Neural progenitor cell (in vitro differentiated cells): ENCODE data around the gene MSL1. TPM values are rescaled to one million over a fixed set of nuclear protein-coding genes. Genes with fewer than 3 reads are reported as not detected.

Source experiments
- DNase-seq: peaks from one replicate; pipeline ENCODE4 v3.0.0-alpha.2; 2016; ENCODE audit warnings: low spot score
- H2AFZ ChIP-seq: fragments of 200-600 bp; sonication (generic); replicated peaks from 2 replicates; pipeline ENCODE4 v1.6.1; 2016; ENCODE audit warnings: antibody characterized with exemption
- H3F3A ChIP-seq: fragments of 200-600 bp; sonication (generic); 2 replicates; pipeline ENCODE4 v1.6.1; 2016; ENCODE audit warnings: antibody characterized with exemption, low read depth
- H3K27ac ChIP-seq: fragments of 200-600 bp; sonication (generic); 2 replicates; pipeline ENCODE4 v1.5.1; 2016; ENCODE audit warnings: mild to moderate bottlenecking
- H3K27me3 ChIP-seq: fragments of 200-600 bp; sonication (generic); 2 replicates; pipeline ENCODE4 v1.6.1; 2016; ENCODE audit warnings: mild to moderate bottlenecking, moderate library complexity
- H3K36me3 ChIP-seq: fragments of 200-600 bp; sonication (generic); 2 replicates; pipeline ENCODE4 v1.5.1; 2016
- H3K4me1 ChIP-seq: fragments of 200-600 bp; sonication (generic); 2 replicates; pipeline ENCODE4 v1.6.1; 2016; ENCODE audit warnings: mixed run types
- H3K4me2 ChIP-seq: fragments of 200-600 bp; sonication (generic); 2 replicates; pipeline ENCODE4 v1.6.1; 2016
- H3K4me3 ChIP-seq: fragments of 200-600 bp; sonication (generic); 2 replicates; pipeline ENCODE4 v1.5.1; 2016
- H3K79me2 ChIP-seq: fragments of 200-600 bp; sonication (generic); 2 replicates; pipeline ENCODE4 v1.6.1; 2016; ENCODE audit warnings: low read depth
- H3K9ac ChIP-seq: fragments of 200-600 bp; sonication (generic); 2 replicates; pipeline ENCODE4 v1.6.1; 2016
- H3K9me3 ChIP-seq: fragments of 200-600 bp; sonication (generic); 2 replicates; pipeline ENCODE4 v1.5.1; 2016; ENCODE audit warnings: low read depth
- H4K20me1 ChIP-seq: fragments of 200-600 bp; sonication (generic); 2 replicates; pipeline ENCODE4 v1.6.1; 2016; ENCODE audit warnings: low read depth
- H3K27ac Mint-ChIP-seq: 3 replicates; pipeline ENCODE4 v1.8.0; 2021; ENCODE audit warnings: mixed read lengths
- H3K27me3 Mint-ChIP-seq: 2 replicates; pipeline ENCODE4 v1.8.0; 2022; ENCODE audit warnings: low read depth, mild to moderate bottlenecking, inconsistent platforms, moderate library complexity, mixed read lengths; ENCODE audit not compliant: insufficient read depth
- H3K36me3 Mint-ChIP-seq: 3 replicates; pipeline ENCODE4 v1.8.0; 2021; ENCODE audit warnings: mixed read lengths
- H3K4me1 Mint-ChIP-seq: 3 replicates; pipeline ENCODE4 v1.8.0; 2021; ENCODE audit warnings: mixed read lengths
- H3K4me3 Mint-ChIP-seq: 3 replicates; pipeline ENCODE4 v1.8.0; 2021; ENCODE audit warnings: mild to moderate bottlenecking, moderate library complexity, mixed read lengths
- H3K9me3 Mint-ChIP-seq: 3 replicates; pipeline ENCODE4 v1.8.0; 2020; ENCODE audit warnings: mixed read lengths
- CTCF ChIP-seq: fragments of 200-600 bp; sonication (generic); IDR thresholded peaks from 2 replicates; pipeline ENCODE4 v1.5.1; 2017; ENCODE audit warnings: antibody characterized with exemption, mild to moderate bottlenecking
- EZH2 ChIP-seq: fragments of 200-600 bp; sonication (generic); IDR thresholded peaks from 2 replicates; pipeline ENCODE4 v1.6.1; 2017; ENCODE audit warnings: antibody characterized with exemption, mild to moderate bottlenecking, moderate library complexity
- EZH2phosphoT487 ChIP-seq: fragments of 200-600 bp; sonication (generic); IDR thresholded peaks from 2 replicates; pipeline ENCODE4 v1.6.1; 2017; ENCODE audit warnings: antibody characterized with exemption
- total RNA-seq: library from RNA; depleted of rRNA; stranded (reverse); fragments of >200 nt; gene quantifications from 2 replicates; pipeline ENCODE4 v1.2.3, GENCODE V29; 2015; ENCODE audit warnings: low replicate concordance

Gene MSL1
- total RNA-seq, 1 donor from 2014 or later, result 190 TPM

DNA sequence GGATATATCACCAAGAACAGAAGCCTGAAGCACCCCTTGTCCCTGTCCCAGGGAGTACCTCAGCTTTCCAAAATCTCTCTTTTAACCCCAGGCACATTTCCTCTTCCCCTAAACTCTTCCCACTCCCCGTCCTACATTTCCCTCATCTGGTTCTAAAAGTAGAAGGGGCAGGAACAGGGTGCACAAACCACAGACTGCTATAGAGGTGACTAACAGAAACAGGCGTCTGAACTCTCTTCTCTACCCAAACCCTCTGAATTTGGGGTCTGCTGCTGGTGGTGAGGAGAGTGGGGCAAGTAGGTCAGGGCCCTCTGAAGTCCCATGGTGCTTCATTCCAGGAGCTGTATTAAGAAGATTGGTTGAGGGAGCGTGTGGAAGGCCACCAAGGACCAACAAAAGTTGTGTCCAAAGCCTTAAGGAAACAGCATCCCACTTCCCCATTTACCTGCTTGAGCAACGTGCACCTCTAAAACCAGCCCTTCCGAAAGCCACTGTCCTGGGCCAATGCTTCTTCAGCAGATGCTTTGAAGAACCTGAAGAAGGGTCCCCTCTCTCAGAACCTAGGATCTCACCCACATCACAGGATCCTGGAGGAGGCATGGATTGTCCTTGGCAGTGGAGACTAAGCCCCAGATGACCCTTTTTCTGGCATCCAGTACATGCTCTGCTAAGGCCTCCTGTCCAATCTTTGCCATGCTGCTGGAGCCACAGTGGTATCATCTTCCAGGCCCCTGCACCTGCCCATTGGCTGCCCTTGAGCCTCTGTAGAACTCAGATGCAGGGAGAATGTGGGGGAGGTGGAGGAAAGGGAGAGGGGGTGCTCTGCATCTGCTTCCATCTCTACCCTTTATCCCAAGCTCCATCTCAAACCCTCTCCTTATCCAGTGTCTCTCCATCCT, 15.7 kb upstream of the MSL1 start:
- peaks cover 14% of the 10 kb centered on the region for H3K27me3 Mint-ChIP-seq
- Histone ChIP-seq H3K4me2 (peak overlapping the region; percentile 33), H3K4me3 (no peak overlapping the region), H3K36me3 (no peaks in the 10 kb centered on the region), H3K9ac (no peak overlapping the region), H3K4me1 (peaks cover 41% of the 10 kb centered on the region), H3F3A (peaks cover 44% of the 10 kb centered on the region), H3K9me3 (no peaks in the 10 kb centered on the region), H2AFZ (no peak overlapping the region), H3K27me3 (no peaks in the 10 kb centered on the region), H4K20me1 (no peaks in the 10 kb centered on the region), H3K79me2 (no peaks in the 10 kb centered on the region), H3K27ac (no peak overlapping the region)
- no peaks in the 10 kb centered on the region for H3K36me3 Mint-ChIP-seq
- H3K4me3 Mint-ChIP-seq, result peak overlapping the region; percentile 15
- peak overlapping the region; percentile 60 for H3K27ac Mint-ChIP-seq
- peaks cover 75% of the 10 kb centered on the region for H3K4me1 Mint-ChIP-seq
- no peaks in the 10 kb centered on the region for H3K9me3 Mint-ChIP-seq
- no peak for TF ChIP-seq EZH2phosphoT487
- DNase-seq, result no peak

GRCh38 chr17:40106760-40107521, 14.8 kb upstream of the MSL1 start:
- DNase-seq, result peak; percentile 44
- Mint-ChIP-seq H3K27me3 (peaks cover 14% of the 10 kb centered on the region), H3K4me3 (peak overlapping the region; percentile 50), H3K4me1 (peaks cover 76% of the 10 kb centered on the region), H3K36me3 (no peaks in the 10 kb centered on the region), H3K27ac (peak overlapping the region; percentile 96), H3K9me3 (no peaks in the 10 kb centered on the region)
- H3K36me3 ChIP-seq, result no peaks in the 10 kb centered on the region
- no peak for TF ChIP-seq EZH2phosphoT487
- TF ChIP-seq CTCF, result no peak
- TF ChIP-seq EZH2, result no peak
- no peaks in the 10 kb centered on the region for H4K20me1 ChIP-seq
- H3K9ac ChIP-seq, result no peak overlapping the region
- no peaks in the 10 kb centered on the region for H3K9me3 ChIP-seq
- H3K4me1 ChIP-seq, result peaks cover 44% of the 10 kb centered on the region
- peaks cover 42% of the 10 kb centered on the region for H3F3A ChIP-seq
- no peaks in the 10 kb centered on the region for H3K79me2 ChIP-seq
- H3K4me2 ChIP-seq, result peak overlapping the region; percentile 33
- H3K4me3 ChIP-seq, result no peak overlapping the region
- H2AFZ ChIP-seq, result peak overlapping the region; percentile 77
- no peaks in the 10 kb centered on the region for H3K27me3 ChIP-seq
- no peak overlapping the region for H3K27ac ChIP-seq

- no peaks in the 10 kb centered on the region for H3K79me2 ChIP-seq
- H3K9ac ChIP-seq, result no peak overlapping the region
- H3K9me3 Mint-ChIP-seq, result no peaks in the 10 kb centered on the region
- no peak overlapping the region for H3K4me3 ChIP-seq
- no peak overlapping the region for H3K27ac ChIP-seq
- H3K9me3 ChIP-seq, result no peaks in the 10 kb centered on the region
- peak overlapping the region; percentile 96 for H3K27ac Mint-ChIP-seq
- no peaks in the 10 kb centered on the region for H3K36me3 ChIP-seq
- peak overlapping the region; percentile 50 for H3K4me3 Mint-ChIP-seq
- H3K4me1 Mint-ChIP-seq, result peaks cover 81% of the 10 kb centered on the region
- H3K4me2 ChIP-seq, result peak overlapping the region; percentile 33
- peaks cover 14% of the 10 kb centered on the region for H3K27me3 Mint-ChIP-seq
- H3F3A ChIP-seq, result peaks cover 49% of the 10 kb centered on the region
- no peak for TF ChIP-seq EZH2phosphoT487
- TF ChIP-seq CTCF, result no peak
- H3K27me3 ChIP-seq, result no peaks in the 10 kb centered on the region
- peaks cover 51% of the 10 kb centered on the region for H3K4me1 ChIP-seq
- peak overlapping the region; percentile 77 for H2AFZ ChIP-seq
- DNase-seq, result no peak
- H3K36me3 Mint-ChIP-seq, result no peaks in the 10 kb centered on the region
- H4K20me1 ChIP-seq, result no peaks in the 10 kb centered on the region
Measured at GRCh38 chr17:40107522-40108174, 14.1 kb upstream of the MSL1 start.
